GM19372 (cell line): ENCODE results near the gene STAT6.

ENCODE experiments used
- ATAC-seq: cut with Tn5 transposase; IDR thresholded peaks from one replicate; pipeline ENCODE4 v1.9.1; 2021; ENCODE audit warnings: mild to moderate bottlenecking, low read depth, moderate library complexity; ENCODE audit not compliant: unreplicated experiment

Gene STAT6

DNA sequence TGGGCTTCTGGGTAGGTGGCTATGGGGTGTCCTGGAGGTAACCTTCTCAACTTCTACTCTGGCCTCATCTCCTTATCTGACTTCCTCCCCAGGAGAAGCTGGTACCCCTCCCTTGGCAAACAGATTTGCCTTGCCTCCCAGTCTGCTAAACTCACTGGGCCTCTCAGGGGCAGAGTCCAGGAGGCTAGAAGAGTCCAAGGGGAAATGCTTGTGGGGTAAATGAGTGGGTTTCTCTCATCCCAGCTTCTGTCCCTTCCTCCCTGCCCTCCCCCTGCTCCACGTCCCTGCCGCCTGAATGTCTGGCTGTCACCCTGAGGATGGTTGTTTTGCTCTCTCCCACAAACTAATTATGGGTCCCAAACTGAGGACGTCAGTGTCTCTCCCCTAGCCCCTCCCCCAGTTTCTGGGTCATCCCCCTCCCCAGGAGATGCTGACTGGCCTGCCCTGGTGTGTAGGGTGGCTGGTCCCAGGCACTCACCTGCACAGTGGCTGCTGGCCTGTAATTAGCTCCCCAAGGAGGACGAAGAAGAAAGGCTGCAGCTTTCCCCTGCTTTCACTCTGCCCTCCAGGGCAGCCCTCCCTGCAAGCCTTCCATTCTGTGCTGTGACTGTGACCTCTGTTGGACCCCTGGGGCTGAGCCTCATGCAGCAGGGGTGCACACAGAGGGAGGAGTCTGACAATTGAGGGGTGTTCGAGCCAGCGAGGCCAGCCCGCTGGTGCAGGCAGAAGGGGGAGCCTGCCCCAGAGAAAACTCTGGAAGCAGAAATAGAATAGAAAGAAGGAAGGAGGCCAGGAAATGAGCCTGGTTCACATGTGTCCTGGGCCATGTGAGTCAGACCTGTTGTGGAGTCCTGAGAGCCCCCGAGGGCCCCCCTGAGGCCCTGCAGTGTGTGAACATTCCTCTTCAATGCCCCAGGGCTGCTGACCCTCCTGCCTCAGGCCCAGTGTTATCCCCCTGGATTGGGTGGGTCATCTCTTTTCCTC lies 36.1 kb upstream of the STAT6 start, which contains the start of gene LRP1-AS:
LRP1-AS (minus strand) TSS at position 659 of the 984 bp plus-strand sequence.
- ATAC-seq, result no peak

DNA sequence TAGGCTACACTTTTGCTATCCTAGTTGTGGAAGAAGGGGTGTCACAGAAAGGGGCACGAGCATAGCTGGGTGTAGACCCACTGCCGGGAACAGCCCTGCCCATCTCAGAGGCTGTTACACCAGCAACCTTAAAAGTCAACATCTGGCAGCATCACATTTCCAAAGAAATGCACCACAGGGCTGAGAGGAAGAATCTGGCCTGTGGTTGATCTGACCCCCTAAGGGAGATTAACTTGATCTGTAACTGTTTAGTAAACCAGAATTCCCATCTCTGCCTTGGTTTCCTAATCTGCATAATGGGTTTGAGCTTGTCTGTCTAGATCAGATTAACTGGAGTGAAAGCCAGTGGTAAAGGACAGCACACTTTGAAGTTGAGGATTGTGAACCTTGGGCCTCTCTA lies 34.9 kb upstream of the STAT6 start:
- no peak for ATAC-seq

DNA sequence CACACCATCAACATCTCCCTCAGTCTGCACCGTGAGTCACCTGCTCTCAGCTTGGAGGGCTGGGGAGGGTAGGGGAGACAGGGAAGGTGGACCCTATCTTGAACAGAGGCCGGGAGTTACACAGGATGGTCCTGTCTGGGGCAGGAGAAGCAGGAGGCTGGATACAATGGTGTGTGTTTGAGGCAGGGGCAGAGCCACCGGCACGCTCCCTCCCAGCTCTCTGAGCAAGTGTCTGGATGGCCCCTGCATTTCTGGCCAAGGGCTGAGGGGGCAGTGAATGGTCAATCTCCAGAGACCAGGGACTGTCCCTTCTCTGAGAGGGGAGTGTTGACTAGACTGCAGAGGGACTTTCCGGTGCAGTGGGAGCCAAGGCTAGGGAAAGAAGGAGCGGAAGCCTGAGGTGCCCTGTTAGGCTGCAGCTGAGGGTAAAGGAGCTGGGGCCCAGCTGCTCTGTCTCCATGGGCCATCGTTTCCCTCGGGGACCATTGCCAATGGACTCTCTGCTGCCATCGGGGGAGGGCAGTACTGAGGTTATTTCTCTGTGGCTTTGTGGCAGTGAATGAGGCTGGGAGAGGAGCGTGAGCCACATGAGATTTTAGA lies 34.4 kb upstream of the STAT6 start:
- no peak for ATAC-seq

DNA sequence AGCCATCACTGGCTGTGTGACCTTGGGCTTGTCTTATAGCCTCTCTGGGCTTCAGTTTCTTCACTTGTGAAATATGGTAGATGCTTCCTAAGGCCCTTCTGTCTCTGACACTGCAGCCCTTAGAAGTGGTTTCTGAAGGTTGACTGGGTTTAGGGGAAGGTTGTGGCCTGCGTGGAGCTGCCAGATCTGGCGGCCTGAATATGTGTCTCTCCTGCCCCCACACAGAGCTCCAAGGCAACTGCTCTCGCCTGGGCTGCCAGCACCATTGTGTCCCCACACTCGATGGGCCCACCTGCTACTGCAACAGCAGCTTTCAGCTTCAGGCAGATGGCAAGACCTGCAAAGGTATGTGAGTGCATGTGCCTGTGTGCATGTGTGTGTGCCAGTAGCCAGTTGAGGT lies 32.3 kb upstream of the STAT6 start:
- ATAC-seq, result no peak

DNA sequence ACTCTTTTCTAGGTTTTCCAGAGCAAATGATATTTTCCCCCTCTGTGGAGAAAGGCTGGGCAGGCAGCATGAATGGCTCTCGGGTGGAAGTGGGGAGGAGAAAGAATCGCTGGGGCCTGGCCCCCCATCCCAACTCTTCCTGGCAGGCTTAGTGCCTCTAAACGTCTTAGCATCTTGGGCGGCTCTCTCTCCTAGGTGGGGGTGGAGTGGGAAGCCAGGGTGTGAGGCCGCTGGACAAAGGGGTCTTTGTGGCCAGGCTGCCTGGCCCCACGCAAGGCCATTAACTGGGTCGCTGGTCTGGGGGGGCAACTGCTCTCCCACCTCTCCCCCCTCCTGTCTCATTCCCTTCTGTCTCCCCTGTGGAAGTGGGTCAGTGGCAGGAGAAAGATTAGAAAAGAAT lies 31.6 kb upstream of the STAT6 start:
- ATAC-seq, result no peak

GRCh38 chr12:57142121-57142520 lies 31.0 kb upstream of the STAT6 start:
- no peak for ATAC-seq

DNA sequence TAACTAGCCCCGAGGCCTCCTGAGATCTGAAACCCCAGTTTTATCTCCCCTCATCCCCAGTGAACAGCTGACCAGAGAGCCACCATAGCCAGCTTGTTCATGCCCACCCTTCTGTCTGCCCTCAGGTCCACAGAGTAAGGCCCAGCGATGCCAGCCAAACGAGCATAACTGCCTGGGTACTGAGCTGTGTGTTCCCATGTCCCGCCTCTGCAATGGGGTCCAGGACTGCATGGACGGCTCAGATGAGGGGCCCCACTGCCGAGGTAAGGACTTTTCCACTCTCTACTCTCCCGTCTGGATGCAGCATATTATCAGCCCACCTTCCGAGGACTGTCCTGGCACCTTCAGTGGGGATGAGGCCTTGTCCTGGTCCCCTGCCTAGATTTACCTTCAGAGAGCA lies 30.1 kb upstream of the STAT6 start:
- no peak for ATAC-seq

- ATAC-seq, result no peak
Measured at GRCh38 chr12:57139796-57140649, 28.9 kb upstream of the STAT6 start.

DNA sequence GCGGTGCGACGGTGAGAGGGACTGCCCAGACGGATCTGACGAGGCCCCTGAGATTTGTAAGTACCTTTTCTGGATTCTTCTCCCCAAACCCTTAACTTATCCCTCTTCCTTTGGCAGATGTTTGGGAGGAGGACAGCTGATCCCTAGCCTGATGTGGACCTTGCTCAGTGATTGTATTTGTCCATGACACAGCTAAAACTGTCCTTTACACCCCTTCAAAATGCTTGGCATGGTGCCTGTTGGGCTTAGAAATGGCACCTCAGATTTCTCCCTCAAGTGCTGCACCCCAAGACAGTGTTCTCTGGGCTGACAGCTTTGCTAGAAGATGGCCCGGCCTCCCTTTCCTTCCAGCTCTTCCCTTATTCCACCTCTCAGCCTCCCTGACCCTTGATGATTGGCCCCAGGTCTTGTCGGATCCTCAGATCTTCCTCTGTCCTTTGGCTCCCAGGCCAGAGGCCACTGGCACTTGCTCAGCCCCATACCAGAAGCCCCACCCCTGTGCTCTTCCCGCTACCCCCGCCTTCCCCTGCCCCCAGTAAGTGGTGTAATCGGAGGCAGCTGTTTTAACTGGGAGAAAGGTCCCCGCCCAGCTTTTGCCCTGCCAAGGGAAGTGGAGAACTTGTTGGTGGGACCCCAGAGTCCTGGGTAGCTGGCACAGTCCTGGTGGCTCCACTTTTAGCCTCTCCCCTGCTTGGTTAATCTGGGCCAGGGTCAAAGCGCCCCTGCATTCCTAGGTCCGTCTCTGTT lies 27.5 kb upstream of the STAT6 start:
- no peak for ATAC-seq

GRCh38 chr12:57135527-57136326 lies 24.6 kb upstream of the STAT6 start:
- ATAC-seq, result no peak

DNA sequence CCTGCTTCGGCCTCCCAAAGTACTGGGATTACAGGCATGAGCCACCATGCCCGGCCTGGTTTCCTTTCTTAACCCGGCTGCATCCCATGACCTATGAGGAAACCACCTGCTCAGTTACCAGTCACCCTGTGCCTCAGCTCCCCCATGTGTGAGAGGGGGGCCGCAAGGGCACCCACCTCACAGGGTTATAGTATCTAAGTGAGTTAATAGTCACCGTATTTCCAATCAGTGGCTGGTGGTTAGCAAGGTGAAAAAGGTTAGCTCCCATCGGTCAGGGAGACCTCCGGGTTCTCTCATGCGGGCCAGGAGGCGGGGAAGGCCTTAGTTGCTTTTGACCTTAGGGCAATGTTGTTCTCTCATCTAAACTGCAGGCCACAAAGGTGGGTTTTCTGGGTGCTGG lies 23.8 kb upstream of the STAT6 start:
- ATAC-seq, result no peak

- ATAC-seq, result no peak
Measured at GRCh38 chr12:57133916-57134315, 22.8 kb upstream of the STAT6 start.

DNA sequence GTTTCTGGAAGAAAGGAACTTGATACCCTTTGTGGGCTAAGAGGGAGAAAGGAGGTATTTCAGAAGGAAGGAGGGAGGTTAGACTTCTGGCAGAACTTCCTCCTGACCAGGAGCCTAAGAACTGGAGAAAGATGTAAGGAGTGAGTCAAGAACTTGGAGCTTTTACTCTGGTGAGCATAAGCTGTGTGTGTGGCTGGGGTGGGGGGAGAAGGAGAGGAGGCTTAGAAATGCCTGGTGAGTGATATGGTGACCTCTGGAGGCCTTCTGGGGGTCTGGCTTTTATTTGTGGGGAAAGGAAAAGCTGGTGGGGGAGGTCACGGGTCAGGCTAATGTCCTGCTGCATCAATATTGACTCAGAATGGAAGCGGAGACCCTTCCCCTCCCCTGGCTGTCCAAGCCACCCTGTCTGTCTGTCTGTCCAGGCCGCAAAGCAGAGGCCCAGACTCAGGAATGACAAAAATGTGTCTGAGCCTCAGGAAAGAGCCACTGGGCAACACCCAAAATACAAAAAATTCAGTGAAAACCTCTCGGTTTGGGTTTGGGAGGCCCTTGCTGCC lies 21.9 kb upstream of the STAT6 start:
- no peak for ATAC-seq

DNA sequence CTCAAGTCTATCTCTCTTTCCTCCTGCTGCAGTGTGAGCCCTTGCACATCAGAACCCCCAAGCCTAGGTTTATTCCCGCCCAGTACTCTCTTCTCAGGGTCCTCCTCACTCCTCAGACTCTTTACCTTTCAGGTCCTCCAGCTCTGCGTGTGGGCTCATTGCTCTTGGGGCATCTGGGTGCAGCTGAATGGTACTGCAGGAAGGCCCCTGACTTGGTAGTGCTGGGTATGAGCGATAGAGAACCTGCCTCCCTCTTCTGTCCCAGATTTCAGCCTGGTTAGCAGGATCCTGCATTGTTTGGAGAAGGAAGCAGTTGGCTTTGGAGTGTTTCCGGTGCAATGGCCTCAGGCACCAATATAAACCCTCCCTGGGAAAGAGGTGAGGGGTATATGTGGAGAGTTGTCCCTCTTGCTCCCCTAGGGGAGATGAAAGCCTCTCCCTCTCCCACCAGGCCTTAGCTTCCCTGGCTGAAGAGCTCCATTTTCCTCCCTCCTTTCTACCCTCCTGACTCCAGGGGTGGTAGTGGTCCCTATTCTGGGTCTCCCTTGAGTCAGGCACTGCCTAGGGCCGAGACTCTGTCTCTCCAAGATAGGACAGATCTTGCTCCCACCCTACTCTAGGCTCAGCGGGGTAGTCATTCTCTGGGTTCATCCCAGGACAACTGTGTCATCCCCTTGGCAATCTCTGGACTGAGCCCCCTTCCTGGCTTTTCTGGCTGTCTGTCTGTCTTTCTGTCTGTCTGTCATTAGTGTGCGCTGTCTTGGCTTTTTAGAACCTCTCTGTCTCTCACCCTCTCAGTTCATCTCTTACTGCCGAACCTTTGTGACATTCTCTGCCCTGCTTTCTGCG lies 21.0 kb upstream of the STAT6 start:
- ATAC-seq, result no peak

DNA sequence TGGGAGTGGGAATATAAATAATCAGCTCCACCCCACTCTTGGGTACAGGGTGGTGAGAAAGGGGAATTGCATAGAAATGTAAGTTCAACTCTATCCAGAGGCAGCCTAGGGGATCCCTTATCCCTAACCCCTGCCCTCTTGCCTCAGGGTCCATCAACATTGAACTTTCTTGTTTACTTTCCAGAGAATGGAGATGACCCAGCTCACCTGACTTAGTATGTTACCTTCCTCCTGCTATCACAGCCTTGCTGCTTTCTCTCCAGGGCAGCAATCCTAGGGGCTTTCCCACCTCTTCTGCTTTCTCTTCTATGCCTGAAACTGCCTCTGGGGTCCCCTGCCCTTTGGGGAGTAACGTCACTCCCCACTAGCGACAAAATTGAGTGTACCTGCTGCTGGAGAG lies 19.8 kb upstream of the STAT6 start:
- no peak for ATAC-seq

- no peak for ATAC-seq
Measured at GRCh38 chr12:57129889-57130288, 18.7 kb upstream of the STAT6 start.

GRCh38 chr12:57129321-57129842 lies 18.2 kb upstream of the STAT6 start:
- no peak for ATAC-seq
